ENCODE measurements around the gene SYCE3.

SYCE3 gene

DNA sequence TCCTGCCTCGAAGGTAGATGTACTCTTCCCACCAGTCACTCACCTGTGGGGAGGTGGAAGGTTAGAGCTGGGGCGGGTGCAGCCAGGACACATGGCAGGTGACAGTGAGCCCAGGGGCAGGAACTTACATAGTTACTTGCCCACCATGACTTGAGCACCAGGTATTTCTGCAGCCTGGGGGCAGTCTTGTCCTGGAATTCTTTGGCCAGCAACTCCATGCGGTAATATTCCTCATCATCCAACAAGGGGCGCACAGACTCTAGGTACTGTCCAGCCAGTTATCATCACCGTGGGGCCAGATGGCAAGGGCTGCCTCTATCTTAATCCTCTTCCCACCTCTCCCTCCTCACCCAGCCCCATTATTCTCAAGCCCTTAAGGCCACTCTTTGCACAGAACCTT lies 13.4 kb upstream of the SYCE3 start:
- no peak overlapping the region for H3K4me3 Mint-ChIP-seq
- peaks cover 31% of the 10 kb centered on the region for H3K36me3 Mint-ChIP-seq (ENCODE audit: low read depth)
- H3K27ac Mint-ChIP-seq, result no peak overlapping the region
- H3K27me3 Mint-ChIP-seq (ENCODE audit: low read depth), result no peaks in the 10 kb centered on the region
- H3K4me1 Mint-ChIP-seq (ENCODE audit: low read depth), result peaks cover 3% of the 10 kb centered on the region
- no peak for DNase-seq (ENCODE audit: low spot score)
- H3K9me3 Mint-ChIP-seq, result no peaks in the 10 kb centered on the region

DNA sequence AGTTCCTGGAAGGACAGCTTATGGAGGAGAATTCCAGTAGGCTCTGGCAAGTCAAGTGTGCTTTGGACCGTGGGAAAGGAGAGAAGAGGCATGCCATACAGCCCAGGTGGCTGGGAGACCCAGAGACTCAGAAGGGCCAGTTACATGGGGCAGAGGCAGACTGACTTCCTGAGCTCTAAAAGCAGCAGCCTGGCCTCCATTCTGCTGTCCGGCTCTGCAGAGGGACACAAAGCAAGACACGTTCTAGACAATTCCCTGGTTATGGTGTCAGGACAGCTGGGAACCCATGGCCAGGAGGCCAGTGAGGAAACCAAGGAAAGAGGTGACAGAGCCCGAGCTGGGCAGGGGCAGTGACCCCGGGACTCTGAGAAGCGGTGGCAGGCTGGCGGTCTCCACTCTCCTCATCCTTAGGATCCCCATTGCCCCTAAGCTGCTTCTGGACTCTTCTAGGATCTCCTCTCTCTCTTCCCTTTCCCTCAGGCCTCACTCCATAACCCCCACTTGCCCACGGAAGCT lies 12.8 kb upstream of the SYCE3 start:
- peaks cover 33% of the 10 kb centered on the region for H3K36me3 Mint-ChIP-seq (ENCODE audit: low read depth)
- no peak overlapping the region for H3K27ac Mint-ChIP-seq
- peaks cover 3% of the 10 kb centered on the region for H3K4me1 Mint-ChIP-seq (ENCODE audit: low read depth)

DNA sequence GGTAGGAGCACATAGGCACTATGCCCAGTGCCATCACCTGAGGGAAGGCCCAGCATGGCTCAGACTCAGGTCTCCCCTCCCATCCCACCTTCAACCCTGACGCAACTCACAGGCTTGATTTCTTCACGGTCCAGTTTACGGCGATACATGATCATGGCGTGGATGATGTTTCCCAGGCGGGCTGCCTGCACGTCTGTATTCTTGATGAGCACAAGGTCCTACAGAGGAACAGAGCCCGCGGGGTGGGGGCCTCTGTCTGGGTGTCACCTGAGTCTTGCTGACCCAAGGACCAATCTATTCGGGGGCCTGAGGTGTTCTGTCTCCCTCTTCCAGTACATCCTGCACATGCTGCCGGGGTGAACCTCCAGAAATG lies 11.7 kb upstream of the SYCE3 start:
- no peak for DNase-seq (ENCODE audit: low spot score)
- Mint-ChIP-seq H3K4me1 (ENCODE audit: low read depth) (peaks cover 3% of the 10 kb centered on the region), H3K36me3 (ENCODE audit: low read depth) (peaks cover 33% of the 10 kb centered on the region), H3K9me3 (no peaks in the 10 kb centered on the region), H3K27ac (no peak overlapping the region), H3K4me3 (no peak overlapping the region), H3K27me3 (ENCODE audit: low read depth) (no peaks in the 10 kb centered on the region)

More for the DNA sequence above, 12.8 kb upstream of the SYCE3 start:
- no peaks in the 10 kb centered on the region for H3K9me3 Mint-ChIP-seq
- no peaks in the 10 kb centered on the region for H3K27me3 Mint-ChIP-seq (ENCODE audit: low read depth)
- no peak overlapping the region for H3K4me3 Mint-ChIP-seq
- no peak for DNase-seq (ENCODE audit: low spot score)

DNA sequence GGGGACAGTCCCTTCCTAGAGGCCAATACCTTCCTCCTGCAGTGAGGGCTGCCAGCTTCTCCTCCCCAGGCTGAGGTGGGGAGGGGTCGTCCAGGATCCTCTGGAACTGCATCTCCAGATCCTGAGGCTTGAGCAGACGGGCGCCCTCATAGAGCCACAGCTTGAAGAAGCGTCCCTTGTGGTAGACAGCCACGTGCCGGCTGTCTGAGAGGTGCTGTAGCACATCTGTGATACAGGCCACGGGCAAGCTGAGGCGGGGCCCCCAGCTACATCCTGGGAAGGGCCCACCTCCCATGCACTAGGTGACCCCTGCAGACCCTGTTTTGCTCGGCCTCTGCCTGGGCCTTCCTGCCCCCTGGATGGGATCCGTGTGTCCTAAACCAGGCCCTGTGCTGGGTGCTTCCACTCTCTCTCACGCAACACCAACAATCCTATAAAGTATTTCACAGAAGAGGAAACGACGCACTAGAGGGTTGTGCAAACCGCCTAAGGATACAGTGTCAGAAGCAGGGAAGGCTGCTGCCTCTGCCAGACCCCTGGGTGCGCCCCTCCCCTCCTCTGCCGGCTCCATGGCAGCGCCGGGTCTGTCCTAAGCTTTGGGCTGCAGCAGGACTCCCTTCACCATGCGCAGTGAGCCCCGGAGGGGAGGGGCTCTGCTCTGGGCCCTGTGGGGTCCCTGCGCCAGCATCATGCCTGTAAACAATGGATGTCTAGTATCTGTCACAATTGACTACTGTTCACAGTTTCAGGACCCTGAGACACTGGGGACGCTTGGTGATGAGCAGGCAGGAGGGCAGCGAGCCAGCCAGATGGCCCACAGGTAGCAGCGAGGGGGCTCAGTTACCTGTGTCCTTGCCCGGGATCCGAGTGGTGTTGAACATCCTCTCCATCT lies 11.0 kb upstream of the SYCE3 start:
- DNase-seq (ENCODE audit: low spot score), result no peak
- H3K36me3 Mint-ChIP-seq (ENCODE audit: low read depth), result peaks cover 32% of the 10 kb centered on the region
- H3K4me3 Mint-ChIP-seq, result no peak overlapping the region
- H3K27ac Mint-ChIP-seq, result no peak overlapping the region
- no peaks in the 10 kb centered on the region for H3K9me3 Mint-ChIP-seq
- H3K27me3 Mint-ChIP-seq (ENCODE audit: low read depth), result no peaks in the 10 kb centered on the region
- H3K4me1 Mint-ChIP-seq (ENCODE audit: low read depth), result peaks cover 3% of the 10 kb centered on the region

DNA sequence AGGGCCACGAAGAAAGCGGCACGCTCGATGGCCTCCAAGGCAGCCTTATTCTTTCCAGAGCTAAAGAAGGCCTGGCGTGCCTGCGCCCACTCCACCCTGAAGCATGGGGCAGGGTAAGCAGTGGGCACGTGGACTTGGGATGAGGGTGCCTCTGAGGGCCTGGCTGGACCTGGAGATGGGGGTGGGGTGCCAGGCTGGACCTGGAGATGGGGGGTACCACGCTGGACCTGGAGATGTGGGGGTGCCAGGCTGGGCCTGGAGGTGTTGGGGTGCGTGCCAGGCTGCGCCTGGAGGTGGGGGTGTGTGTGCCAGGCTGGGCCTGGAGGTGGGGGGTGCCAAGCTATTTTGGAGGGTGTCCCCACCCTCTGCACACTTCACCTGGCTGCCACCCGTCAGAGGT lies 10.2 kb upstream of the SYCE3 start:
- no peak for DNase-seq (ENCODE audit: low spot score)
- Mint-ChIP-seq H3K4me3 (no peak overlapping the region), H3K27ac (no peak overlapping the region), H3K4me1 (ENCODE audit: low read depth) (peaks cover 3% of the 10 kb centered on the region), H3K9me3 (no peaks in the 10 kb centered on the region), H3K36me3 (ENCODE audit: low read depth) (peaks cover 33% of the 10 kb centered on the region), H3K27me3 (ENCODE audit: low read depth) (no peaks in the 10 kb centered on the region)

DNA sequence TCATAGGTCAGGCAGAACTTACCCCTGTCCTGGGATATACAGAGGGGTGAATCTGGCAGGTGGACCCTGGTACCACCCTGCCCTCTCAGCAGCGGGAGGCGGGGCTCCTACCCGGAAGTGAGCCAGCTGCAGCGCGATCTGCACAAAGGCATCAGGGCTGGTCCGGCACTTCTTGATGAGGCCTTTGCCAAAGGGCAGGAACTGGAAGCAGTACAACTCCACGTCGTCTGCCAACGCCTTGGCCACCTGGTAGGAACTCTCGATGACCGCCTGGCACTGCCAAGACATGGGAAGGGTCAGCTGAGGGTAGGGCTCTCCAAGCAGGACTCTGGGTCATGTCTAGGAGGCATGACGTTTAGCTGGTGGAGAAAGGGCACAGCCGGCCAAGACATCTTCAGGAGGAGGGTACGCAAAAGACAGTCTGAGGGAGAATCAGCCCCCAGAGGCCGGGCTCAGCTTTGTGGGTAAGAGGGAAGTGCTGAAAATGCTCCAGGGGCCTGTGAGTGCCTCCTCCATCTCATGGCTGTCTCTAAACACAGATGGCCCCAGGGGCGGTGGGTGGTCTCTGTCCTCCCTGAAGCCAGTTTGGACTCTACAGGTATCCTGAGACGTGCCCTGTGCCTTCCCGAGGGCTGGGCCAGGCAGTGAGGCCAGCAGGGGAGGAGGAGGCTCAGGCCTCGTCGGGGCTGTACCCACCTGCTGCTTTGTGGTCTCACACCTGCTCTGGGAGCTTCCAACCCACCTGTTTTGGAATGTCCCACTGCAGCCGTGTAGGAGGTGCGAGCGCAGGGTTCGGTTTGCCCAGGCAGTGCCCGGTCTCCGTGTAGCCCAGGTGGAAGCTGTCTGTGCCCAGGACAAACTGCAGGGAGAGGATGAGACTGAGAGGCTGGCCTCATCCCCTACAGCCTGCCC lies 8.8 kb upstream of the SYCE3 start:
- no peak for DNase-seq (ENCODE audit: low spot score)
- no peak overlapping the region for H3K27ac Mint-ChIP-seq
- no peak overlapping the region for H3K4me3 Mint-ChIP-seq
- no peaks in the 10 kb centered on the region for H3K9me3 Mint-ChIP-seq
- H3K36me3 Mint-ChIP-seq (ENCODE audit: low read depth), result peaks cover 29% of the 10 kb centered on the region
- H3K27me3 Mint-ChIP-seq (ENCODE audit: low read depth), result no peaks in the 10 kb centered on the region
- no peaks in the 10 kb centered on the region for H3K4me1 Mint-ChIP-seq (ENCODE audit: low read depth)

DNA sequence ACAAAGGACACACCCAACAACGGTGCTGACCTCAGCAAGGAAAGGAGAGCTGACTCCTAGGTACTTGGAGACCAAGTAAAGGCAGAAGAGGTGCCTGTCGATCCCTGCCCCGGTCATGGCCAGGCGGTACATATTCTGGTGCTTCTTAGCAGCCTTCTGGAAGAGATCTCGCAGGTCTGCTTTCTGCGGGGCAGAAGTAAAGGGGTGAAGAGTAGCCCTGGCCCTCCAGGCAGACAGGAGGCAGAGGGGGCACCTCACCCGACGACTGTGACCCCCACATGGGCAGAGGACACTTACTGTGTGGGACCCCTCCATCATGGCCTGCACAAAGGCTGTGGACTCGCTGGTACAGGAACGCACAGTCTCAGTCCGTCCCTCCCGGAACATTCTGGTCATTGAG lies 8.1 kb upstream of the SYCE3 start:
- no peak overlapping the region for H3K27ac Mint-ChIP-seq
- no peak overlapping the region for H3K4me3 Mint-ChIP-seq
- DNase-seq (ENCODE audit: low spot score), result no peak
- no peaks in the 10 kb centered on the region for H3K9me3 Mint-ChIP-seq
- H3K27me3 Mint-ChIP-seq (ENCODE audit: low read depth), result no peaks in the 10 kb centered on the region
- H3K36me3 Mint-ChIP-seq (ENCODE audit: low read depth), result peaks cover 29% of the 10 kb centered on the region
- no peaks in the 10 kb centered on the region for H3K4me1 Mint-ChIP-seq (ENCODE audit: low read depth)

DNA sequence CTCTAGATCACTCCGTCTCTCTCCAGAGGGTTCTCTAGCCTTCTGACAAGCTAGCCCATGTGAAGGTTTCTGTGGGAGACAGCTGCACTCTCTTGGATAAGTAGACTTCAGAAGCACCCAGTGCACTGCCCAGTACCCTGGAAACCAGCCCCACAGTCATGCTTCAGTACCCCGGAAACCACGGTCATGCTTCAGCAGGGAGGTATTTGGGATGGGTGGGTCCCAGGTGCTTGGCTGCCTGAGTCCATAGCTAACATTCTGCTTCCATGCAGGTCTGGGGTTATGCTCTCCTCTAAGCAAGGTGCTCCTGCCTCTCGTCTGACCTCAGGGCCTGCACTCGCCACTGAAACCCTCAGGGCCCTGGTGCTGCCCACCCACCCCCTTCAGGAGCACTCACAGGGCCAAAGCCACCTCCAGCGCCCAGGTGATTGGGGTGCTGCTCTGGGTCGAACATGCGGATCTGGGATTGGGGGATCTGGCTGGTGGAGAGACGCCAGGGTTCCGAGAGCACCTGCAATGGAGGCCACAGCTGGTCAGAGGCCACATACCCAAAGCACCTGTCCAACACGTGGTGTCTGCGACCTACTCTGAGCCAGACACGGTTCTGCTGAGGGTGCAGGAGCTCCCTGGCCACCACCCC lies 7.3 kb upstream of the SYCE3 start:
- Mint-ChIP-seq H3K27me3 (ENCODE audit: low read depth) (no peaks in the 10 kb centered on the region), H3K4me1 (ENCODE audit: low read depth) (no peaks in the 10 kb centered on the region), H3K4me3 (no peak overlapping the region), H3K27ac (no peak overlapping the region), H3K36me3 (ENCODE audit: low read depth) (peaks cover 29% of the 10 kb centered on the region), H3K9me3 (no peaks in the 10 kb centered on the region)
- DNase-seq (ENCODE audit: low spot score), result no peak

DNA sequence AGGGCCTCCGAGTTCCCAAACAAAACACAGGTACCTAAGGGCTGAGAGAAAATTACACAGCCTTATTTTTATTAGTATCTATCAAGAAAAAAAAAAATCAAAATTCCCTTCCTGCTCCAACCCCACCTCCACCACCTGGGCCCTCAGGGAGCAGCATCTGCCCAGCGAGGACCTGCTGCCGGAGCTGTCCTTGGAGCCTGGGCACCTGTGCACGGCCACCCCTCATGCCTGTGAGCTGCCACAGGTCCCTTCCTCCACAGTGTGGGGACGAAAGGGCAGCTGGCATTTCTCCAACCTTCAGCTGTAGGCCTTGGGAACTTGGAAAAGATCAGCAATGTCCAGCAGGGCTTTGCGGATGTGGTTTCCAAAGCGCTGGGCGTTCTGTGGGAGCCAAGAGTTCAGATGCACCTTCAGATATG lies 6.3 kb upstream of the SYCE3 start:
- DNase-seq (ENCODE audit: low spot score), result no peak
- Mint-ChIP-seq H3K4me3 (no peak overlapping the region), H3K27ac (no peak overlapping the region)

DNA sequence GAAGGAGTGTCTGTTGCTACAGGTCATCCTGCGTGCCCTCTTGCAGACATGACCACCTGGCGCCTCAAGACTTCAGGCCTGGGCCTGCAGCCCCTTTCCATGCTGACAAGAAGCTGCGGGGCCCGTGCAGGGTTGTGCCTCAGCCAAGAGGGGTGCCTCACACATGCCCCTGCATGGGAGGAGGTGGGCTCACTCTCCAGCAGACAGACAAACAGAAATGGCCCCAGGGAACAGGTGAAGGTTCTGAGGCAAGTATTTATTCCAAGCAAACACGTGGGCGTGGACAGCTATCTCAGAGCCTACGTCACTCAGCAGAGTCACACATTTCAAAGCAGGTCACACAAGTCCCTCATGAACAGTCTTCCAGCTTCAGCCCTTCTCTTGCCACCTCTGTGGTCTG lies 5.9 kb upstream of the SYCE3 start:
- H3K27ac Mint-ChIP-seq, result no peak overlapping the region
- no peak for DNase-seq (ENCODE audit: low spot score)
- no peaks in the 10 kb centered on the region for H3K9me3 Mint-ChIP-seq
- peaks cover under 1% of the 10 kb centered on the region for H3K27me3 Mint-ChIP-seq (ENCODE audit: low read depth)
- H3K4me3 Mint-ChIP-seq, result no peak overlapping the region
- peaks cover 25% of the 10 kb centered on the region for H3K36me3 Mint-ChIP-seq (ENCODE audit: low read depth)
- H3K4me1 Mint-ChIP-seq (ENCODE audit: low read depth), result peaks cover 3% of the 10 kb centered on the region

More for the DNA sequence above, 6.3 kb upstream of the SYCE3 start:
- no peaks in the 10 kb centered on the region for H3K9me3 Mint-ChIP-seq
- H3K27me3 Mint-ChIP-seq (ENCODE audit: low read depth), result no peaks in the 10 kb centered on the region
- peaks cover 26% of the 10 kb centered on the region for H3K36me3 Mint-ChIP-seq (ENCODE audit: low read depth)
- H3K4me1 Mint-ChIP-seq (ENCODE audit: low read depth), result no peaks in the 10 kb centered on the region

DNA sequence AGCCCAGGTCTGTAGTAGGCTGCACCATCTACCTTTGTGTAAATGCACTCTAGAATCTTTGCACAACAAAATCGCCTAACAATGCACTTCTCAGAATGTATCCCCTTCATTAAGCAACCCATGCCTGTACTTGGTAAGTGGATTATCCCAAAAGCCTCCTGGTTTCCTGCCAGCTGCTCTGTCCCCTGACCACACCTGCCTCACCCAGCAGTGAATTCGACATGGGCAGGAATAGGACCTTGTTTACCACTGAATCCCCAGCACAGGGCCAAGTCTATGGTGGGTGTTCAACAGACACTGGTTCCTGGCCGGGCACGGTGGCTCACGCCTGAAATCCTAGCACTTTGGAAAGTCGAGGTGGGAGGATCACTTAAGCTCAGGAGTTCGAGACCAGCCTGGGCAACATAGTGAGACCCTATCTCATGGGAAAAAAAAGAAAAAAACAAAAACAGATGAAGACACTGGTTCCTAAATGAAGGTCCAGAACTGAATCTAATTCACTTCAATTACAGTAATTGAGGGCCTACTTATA lies 5.1 kb upstream of the SYCE3 start:
- Mint-ChIP-seq H3K27ac (no peak overlapping the region), H3K9me3 (no peaks in the 10 kb centered on the region)

DNA sequence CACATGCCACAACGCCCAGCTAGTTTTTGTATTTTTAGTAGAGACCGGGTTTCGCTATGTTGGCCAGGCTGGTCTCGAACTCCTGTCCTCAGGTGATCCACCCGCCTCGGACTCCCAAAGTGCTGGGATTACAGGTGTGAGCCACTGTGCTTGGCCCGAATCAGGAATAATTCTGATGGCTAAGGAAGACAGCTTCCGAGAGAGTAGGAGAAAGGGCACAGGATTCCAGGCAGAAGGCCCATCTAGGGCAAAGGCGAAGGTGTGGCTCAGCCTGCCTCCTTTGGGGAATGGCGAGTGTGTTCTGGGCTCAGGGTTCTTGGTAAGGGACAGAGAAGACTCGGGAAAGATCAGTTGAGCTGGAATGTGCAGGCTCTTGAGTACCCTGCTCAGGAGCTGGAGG lies 1.6 kb upstream of the SYCE3 start:
- no peaks in the 10 kb centered on the region for H3K9me3 Mint-ChIP-seq
- peaks cover 7% of the 10 kb centered on the region for H3K36me3 Mint-ChIP-seq (ENCODE audit: low read depth)
- no peak overlapping the region for H3K27ac Mint-ChIP-seq
- no peak overlapping the region for H3K4me3 Mint-ChIP-seq
- DNase-seq (ENCODE audit: low spot score), result no peak
- H3K27me3 Mint-ChIP-seq (ENCODE audit: low read depth), result peaks cover 17% of the 10 kb centered on the region
- peaks cover 19% of the 10 kb centered on the region for H3K4me1 Mint-ChIP-seq (ENCODE audit: low read depth)

More for the DNA sequence above, 5.1 kb upstream of the SYCE3 start:
- Mint-ChIP-seq H3K4me3 (no peak overlapping the region), H3K27me3 (ENCODE audit: low read depth) (peaks cover 9% of the 10 kb centered on the region), H3K36me3 (ENCODE audit: low read depth) (peaks cover 25% of the 10 kb centered on the region), H3K4me1 (ENCODE audit: low read depth) (peaks cover 11% of the 10 kb centered on the region)
- no peak for DNase-seq (ENCODE audit: low spot score)

DNA sequence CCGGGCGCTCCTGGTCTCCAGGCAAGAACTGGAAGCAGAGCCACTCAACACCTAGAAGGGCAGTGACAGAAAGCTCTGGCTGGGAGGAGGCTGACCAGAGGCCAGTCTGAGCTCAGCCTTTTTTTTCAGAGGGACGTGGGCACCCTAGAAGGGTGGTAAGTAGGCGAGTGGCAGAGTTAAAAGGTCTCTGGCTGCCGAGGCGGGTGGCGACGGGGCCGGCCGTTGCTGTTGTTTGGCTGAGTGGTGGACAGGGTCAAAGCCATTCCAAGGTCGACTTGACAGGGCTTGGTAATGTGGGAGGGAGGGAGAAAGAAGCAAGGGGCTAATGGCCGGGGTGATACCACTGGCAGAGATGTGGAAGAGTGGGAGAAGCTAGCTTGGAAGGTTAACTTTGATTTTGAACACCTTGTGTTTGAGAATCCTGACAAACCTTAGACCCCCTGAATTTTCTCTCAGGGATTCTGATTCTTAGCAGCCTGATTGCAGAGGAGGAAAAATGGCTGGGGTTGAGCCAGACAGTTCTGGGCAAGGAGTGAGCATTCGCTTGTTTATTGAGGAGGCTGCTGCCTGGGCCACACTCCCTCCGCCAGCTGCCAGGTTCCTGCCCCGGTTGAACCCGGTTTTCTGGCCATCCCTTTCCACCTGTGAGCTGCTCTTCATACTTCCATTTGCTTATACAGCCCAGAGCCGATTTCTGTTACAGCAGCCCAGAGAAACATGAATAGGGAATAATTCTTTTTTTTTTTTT lies 868 bp upstream of the SYCE3 start:
- no peaks in the 10 kb centered on the region for H3K9me3 Mint-ChIP-seq

More for the DNA sequence above, 868 bp upstream of the SYCE3 start:
- Mint-ChIP-seq H3K4me3 (peak overlapping the region; percentile 88), H3K27ac (peak overlapping the region; percentile 67), H3K36me3 (ENCODE audit: low read depth) (peaks cover 6% of the 10 kb centered on the region), H3K27me3 (ENCODE audit: low read depth) (peaks cover 22% of the 10 kb centered on the region), H3K4me1 (ENCODE audit: low read depth) (peaks cover 19% of the 10 kb centered on the region)
- DNase-seq (ENCODE audit: low spot score), result no peak

Data from T-helper 2 cell treated with Interferon-gamma antibody and Interleukin-4, amounts not matched to agents 5 μg/mL and 100 μg/mL, for 36 hours (primary cell).